HEK293 (cell line): ENCODE measurements around the gene PI4KA.

Experiments used
- BCL11A ChIP-seq: fragments of 450-650 bp; formaldehyde crosslinking; IDR thresholded peaks from 2 replicates; pipeline ENCODE4 v1.5.1; 2016; ENCODE audit warnings: low read depth, missing biosample characterization, missing genetic modification characterization
- HOXA7 ChIP-seq: sonication (generic); formaldehyde crosslinking; IDR thresholded peaks from 2 replicates; pipeline ENCODE4 v1.8.1; 2022; ENCODE audit warnings: missing genetic modification reagents, borderline replicate concordance
- PRDM1 ChIP-seq: fragments of 450-650 bp; formaldehyde crosslinking; IDR thresholded peaks from 2 replicates; pipeline ENCODE4; 2016; ENCODE audit warnings: missing biosample characterization, missing genetic modification characterization
- ZBTB8A ChIP-seq: fragments of 450-650 bp; formaldehyde crosslinking; IDR thresholded peaks from 2 replicates; pipeline ENCODE4 v1.5.1; 2016; ENCODE audit warnings: missing biosample characterization, missing genetic modification characterization
- ZEB2 ChIP-seq: fragments of 450-650 bp; formaldehyde crosslinking; IDR thresholded peaks from 2 replicates; pipeline ENCODE4 v1.5.1; 2016; ENCODE audit warnings: missing biosample characterization, missing genetic modification characterization
- ZNF121 ChIP-seq: fragments of 450-650 bp; formaldehyde crosslinking; IDR thresholded peaks from 2 replicates; pipeline ENCODE4 v1.5.1; 2016; ENCODE audit warnings: missing biosample characterization, missing genetic modification characterization
- ZNF146 ChIP-seq: fragments of 450-650 bp; formaldehyde crosslinking; IDR thresholded peaks from 2 replicates; pipeline ENCODE4 v1.5.1; 2016; ENCODE audit warnings: missing biosample characterization, missing genetic modification characterization
- ZNF274 ChIP-seq, 2 experiments: fragments of 200-500 bp in 1 of 2; fragments of 450-650 bp in 1 of 2; sonication (Bioruptor generic) in 1 of 2; formaldehyde crosslinking in 1 of 2; IDR thresholded peaks; 2 replicates each; pipeline versions ENCODE4 v1.5.1 to v1.6.1; 2014 to 2016; ENCODE audit warnings: borderline replicate concordance in 1 of 2, inconsistent platforms in 1 of 2, low read length in 1 of 2, missing biosample characterization in 1 of 2, missing genetic modification characterization in 1 of 2
- ZNF48 ChIP-seq: fragments of 450-650 bp; formaldehyde crosslinking; IDR thresholded peaks from 2 replicates; pipeline ENCODE4 v1.5.1; 2016; ENCODE audit warnings: missing biosample characterization, missing genetic modification characterization
- TF ChIP-seq, protein P1 (sequence below): fragments of 450-650 bp; formaldehyde crosslinking; IDR thresholded peaks from 2 replicates; pipeline ENCODE4 v1.5.1; 2016; ENCODE audit warnings: missing biosample characterization, missing genetic modification characterization
- TF ChIP-seq, protein P2 (sequence below): fragments of 450-650 bp; formaldehyde crosslinking; conservative IDR thresholded peaks from 2 replicates; pipeline ENCODE4 v1.5.1; 2016; ENCODE audit warnings: low read depth, missing biosample characterization, missing genetic modification characterization
- TF ChIP-seq, protein P3 (sequence below): fragments of 450-650 bp; formaldehyde crosslinking; IDR thresholded peaks from 2 replicates; pipeline ENCODE4 v1.5.1; 2017; ENCODE audit warnings: missing biosample characterization, mild to moderate bottlenecking, missing genetic modification characterization, moderate library complexity

DNA sequence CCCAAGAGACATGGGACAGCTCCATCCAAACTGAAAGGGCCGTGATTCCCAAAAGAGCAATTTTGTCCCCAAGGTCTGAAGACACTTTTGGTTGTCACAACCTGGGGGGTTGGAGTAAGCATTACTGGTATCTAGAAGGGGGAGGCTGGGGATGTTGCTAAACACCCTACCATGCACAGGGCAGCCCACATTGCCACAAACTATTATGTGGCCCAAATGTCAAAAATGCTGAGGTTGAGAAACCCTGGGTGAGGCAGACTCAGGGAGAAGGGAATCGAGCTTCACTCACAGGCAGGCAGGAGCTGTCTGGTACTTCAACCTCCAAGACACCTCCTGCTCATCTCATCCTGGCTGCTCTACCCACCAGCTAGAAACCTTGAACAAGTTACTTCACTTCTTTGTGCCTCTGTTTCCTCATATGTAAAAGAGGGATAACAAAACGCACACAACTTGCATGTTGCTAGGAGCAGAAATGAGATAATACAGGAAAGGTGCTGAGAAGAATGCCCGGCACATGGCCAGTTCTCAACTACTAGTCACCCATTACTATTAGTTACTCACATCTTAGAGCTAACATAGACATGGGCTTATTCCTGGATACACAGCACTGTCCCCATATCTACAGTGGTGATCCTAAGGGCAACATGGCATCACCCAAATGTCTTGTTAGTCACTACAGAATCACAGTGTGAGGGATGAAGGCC, 75.9 kb downstream of the PI4KA start:
- TF ChIP-seq ZBTB8A (tag by site-specific recombination) (no peak), ZNF121 (tag by site-specific recombination) (no peak), ZNF48 (tag by site-specific recombination) (no peak), PRDM1 (tag by site-specific recombination) (no peak), BCL11A (tag by site-specific recombination) (no peak), ZNF274 (IDR thresholded peaks at IDR 0.05; ENCODE audit: low read length) (no peak), ZNF274 (tag by site-specific recombination; IDR thresholded peaks at IDR 0.05; ENCODE audit: borderline replicate concordance) (no peak), HOXA7 (no peak), ZEB2 (tag by site-specific recombination) (no peak), ZNF146 (no peak)
- TF ChIP-seq, protein P1, sequence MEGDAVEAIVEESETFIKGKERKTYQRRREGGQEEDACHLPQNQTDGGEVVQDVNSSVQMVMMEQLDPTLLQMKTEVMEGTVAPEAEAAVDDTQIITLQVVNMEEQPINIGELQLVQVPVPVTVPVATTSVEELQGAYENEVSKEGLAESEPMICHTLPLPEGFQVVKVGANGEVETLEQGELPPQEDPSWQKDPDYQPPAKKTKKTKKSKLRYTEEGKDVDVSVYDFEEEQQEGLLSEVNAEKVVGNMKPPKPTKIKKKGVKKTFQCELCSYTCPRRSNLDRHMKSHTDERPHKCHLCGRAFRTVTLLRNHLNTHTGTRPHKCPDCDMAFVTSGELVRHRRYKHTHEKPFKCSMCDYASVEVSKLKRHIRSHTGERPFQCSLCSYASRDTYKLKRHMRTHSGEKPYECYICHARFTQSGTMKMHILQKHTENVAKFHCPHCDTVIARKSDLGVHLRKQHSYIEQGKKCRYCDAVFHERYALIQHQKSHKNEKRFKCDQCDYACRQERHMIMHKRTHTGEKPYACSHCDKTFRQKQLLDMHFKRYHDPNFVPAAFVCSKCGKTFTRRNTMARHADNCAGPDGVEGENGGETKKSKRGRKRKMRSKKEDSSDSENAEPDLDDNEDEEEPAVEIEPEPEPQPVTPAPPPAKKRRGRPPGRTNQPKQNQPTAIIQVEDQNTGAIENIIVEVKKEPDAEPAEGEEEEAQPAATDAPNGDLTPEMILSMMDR (tag by site-specific recombination) = no peak
- TF ChIP-seq, protein P2, sequence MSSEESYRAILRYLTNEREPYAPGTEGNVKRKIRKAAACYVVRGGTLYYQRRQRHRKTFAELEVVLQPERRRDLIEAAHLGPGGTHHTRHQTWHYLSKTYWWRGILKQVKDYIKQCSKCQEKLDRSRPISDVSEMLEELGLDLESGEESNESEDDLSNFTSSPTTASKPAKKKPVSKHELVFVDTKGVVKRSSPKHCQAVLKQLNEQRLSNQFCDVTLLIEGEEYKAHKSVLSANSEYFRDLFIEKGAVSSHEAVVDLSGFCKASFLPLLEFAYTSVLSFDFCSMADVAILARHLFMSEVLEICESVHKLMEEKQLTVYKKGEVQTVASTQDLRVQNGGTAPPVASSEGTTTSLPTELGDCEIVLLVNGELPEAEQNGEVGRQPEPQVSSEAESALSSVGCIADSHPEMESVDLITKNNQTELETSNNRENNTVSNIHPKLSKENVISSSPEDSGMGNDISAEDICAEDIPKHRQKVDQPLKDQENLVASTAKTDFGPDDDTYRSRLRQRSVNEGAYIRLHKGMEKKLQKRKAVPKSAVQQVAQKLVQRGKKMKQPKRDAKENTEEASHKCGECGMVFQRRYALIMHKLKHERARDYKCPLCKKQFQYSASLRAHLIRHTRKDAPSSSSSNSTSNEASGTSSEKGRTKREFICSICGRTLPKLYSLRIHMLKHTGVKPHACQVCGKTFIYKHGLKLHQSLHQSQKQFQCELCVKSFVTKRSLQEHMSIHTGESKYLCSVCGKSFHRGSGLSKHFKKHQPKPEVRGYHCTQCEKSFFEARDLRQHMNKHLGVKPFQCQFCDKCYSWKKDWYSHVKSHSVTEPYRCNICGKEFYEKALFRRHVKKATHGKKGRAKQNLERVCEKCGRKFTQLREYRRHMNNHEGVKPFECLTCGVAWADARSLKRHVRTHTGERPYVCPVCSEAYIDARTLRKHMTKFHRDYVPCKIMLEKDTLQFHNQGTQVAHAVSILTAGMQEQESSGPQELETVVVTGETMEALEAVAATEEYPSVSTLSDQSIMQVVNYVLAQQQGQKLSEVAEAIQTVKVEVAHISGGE = no peak
- TF ChIP-seq, protein P3, sequence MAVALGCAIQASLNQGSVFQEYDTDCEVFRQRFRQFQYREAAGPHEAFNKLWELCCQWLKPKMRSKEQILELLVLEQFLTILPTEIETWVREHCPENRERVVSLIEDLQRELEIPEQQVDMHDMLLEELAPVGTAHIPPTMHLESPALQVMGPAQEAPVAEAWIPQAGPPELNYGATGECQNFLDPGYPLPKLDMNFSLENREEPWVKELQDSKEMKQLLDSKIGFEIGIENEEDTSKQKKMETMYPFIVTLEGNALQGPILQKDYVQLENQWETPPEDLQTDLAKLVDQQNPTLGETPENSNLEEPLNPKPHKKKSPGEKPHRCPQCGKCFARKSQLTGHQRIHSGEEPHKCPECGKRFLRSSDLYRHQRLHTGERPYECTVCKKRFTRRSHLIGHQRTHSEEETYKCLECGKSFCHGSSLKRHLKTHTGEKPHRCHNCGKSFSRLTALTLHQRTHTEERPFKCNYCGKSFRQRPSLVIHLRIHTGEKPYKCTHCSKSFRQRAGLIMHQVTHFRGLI = no peak
